Brain pericyte (primary cell): ENCODE measurements around the gene HBA2.
"Not testable (repeated sequence)": the region's sequence is repeated elsewhere in the genome, so short reads cannot be mapped to it uniquely, and the experiment has no call there.

Experiments used
- DNase-seq: peaks from one replicate; pipeline ENCODE4 v3.0.0-alpha.2; 2012; ENCODE audit warnings: low read depth, low spot score

HBA2 gene

GRCh38 chr16:155031-155398 lies 17.7 kb upstream of the HBA2 start:
- DNase-seq: no peak

GRCh38 chr16:159136-159849 lies 13.4 kb upstream of the HBA2 start:
- DNase-seq: no peak

GRCh38 chr16:160242-160641 lies 12.4 kb upstream of the HBA2 start:
- not testable (repeated sequence) for DNase-seq

- DNase-seq: no peak
Observed at GRCh38 chr16:160691-161190, 11.9 kb upstream of the HBA2 start.

GRCh38 chr16:162271-162991 lies 10.2 kb upstream of the HBA2 start:
- DNase-seq: no peak

GRCh38 chr16:163139-163538 lies 9.5 kb upstream of the HBA2 start:
- DNase-seq: not testable (repeated sequence)

GRCh38 chr16:163696-164095 lies 9.0 kb upstream of the HBA2 start:
- DNase-seq: not testable (repeated sequence)

- DNase-seq: not testable (repeated sequence)
Observed at GRCh38 chr16:164134-164823, 8.4 kb upstream of the HBA2 start.

GRCh38 chr16:164827-165538 lies 7.7 kb upstream of the HBA2 start:
- DNase-seq: no peak

GRCh38 chr16:165539-166374 lies 6.9 kb upstream of the HBA2 start, which contains the start of gene HBM:
Gene HBM (plus strand): TSS chr16:165978. CDS start chr16:165998, 20 bp downstream.
- DNase-seq: no peak

GRCh38 chr16:166375-167121 lies 6.1 kb upstream of the HBA2 start:
- no peak for DNase-seq

- no peak for DNase-seq
Observed at GRCh38 chr16:167122-167690, 5.5 kb upstream of the HBA2 start.

- no peak for DNase-seq
Observed at GRCh38 chr16:168424-168823, 4.3 kb upstream of the HBA2 start.

GRCh38 chr16:169014-169413 lies 3.7 kb upstream of the HBA2 start:
- no peak for DNase-seq

GRCh38 chr16:170088-170507 lies 2.6 kb upstream of the HBA2 start:
- not testable (repeated sequence) for DNase-seq

GRCh38 chr16:170788-171187 lies 1.9 kb upstream of the HBA2 start:
- DNase-seq: no peak

- not testable (repeated sequence) for DNase-seq
Observed at GRCh38 chr16:173211-173854, 657 bp downstream of the HBA2 start.

- not testable (repeated sequence) for DNase-seq
Observed at GRCh38 chr16:173928-174769, 1.5 kb downstream of the HBA2 start.
